Thyroid gland (tissue), 4 donors: Measurements from ENCODE around the gene ESYT3. TPM values are rescaled to one million over a fixed set of nuclear protein-coding genes. Genes with fewer than 3 reads are reported as not detected.
"Not testable (repeated sequence)": the region's sequence is repeated elsewhere in the genome, so short reads cannot be mapped to it uniquely, and the experiment has no call there.

ENCODE experiments used
- DNase-seq, 2 donors: peaks; one replicate each; pipeline ENCODE4 v3.0.0-alpha.2; 2019
- H3K27ac ChIP-seq, 3 donors: fragments of 200-600 bp; sonication (generic); 1 replicate in 2 of 3; 2 replicates in 1 of 3; pipeline ENCODE4 v1.5.1; 2016 to 2019; ENCODE audit warnings: mild to moderate bottlenecking in 1 of 3, moderate library complexity in 1 of 3
- H3K27me3 ChIP-seq: fragments of 200-600 bp; sonication (generic); one replicate; pipeline ENCODE4 v1.5.1; 2019
- H3K36me3 ChIP-seq, 2 donors: fragments of 200-600 bp; sonication (generic); one replicate each; pipeline ENCODE4 v1.5.1; 2016 to 2019
- H3K4me1 ChIP-seq, 2 donors: fragments of 200-600 bp; sonication (generic); one replicate each; pipeline ENCODE4 v1.5.1; 2017 to 2019
- H3K4me3 ChIP-seq, 3 donors: fragments of 200-600 bp; sonication (generic); replicated peaks in 1 of 3; 1 replicate in 2 of 3; 2 replicates in 1 of 3; pipeline ENCODE4 v1.5.1; 2016; ENCODE audit warnings: mild to moderate bottlenecking in 1 of 3
- H3K9me3 ChIP-seq: fragments of 200-600 bp; sonication (generic); one replicate; pipeline ENCODE4 v1.5.1; 2017
- CTCF ChIP-seq, 6 experiments: fragments of 200-600 bp in 3 of 6; fragments of 450-650 bp in 3 of 6; sonication (generic) in 3 of 6; IDR thresholded peaks; one replicate each; pipeline ENCODE4 v1.5.1; 2016 to 2019; ENCODE audit warnings: antibody characterized with exemption in 6 of 6, mild to moderate bottlenecking in 2 of 6, inconsistent platforms in 1 of 6, moderate library complexity in 1 of 6
- POLR2A ChIP-seq, 2 donors: fragments of 450-650 bp; IDR thresholded peaks; one replicate each; pipeline ENCODE4 v1.6.1; 2017; ENCODE audit warnings: antibody characterized with exemption in 2 of 2, mild to moderate bottlenecking in 2 of 2, moderate library complexity in 1 of 2
- WGBS, 2 donors: methylation state at CpG; one replicate each; pipeline ENCODE4 v1.1.5; 2017; 5-methylcytosine and 5-hydroxymethylcytosine counted together
- intact Hi-C: fragments of 100-400 bp; cut with DNase I; formaldehyde crosslinking; loops from one replicate; pipeline ENCODE4 v1.15.1; 2023
- total RNA-seq, 4 donors: library from RNA; depleted of rRNA; stranded (reverse); fragments of >200 nt; gene quantifications; one replicate each; pipeline ENCODE4 v1.2.3, GENCODE V29; 2016

Gene ESYT3
- total RNA-seq, 4 donors from 2014 or later: 19.9 to 82.8 (median 22.7) TPM

- H3K36me3 ChIP-seq: peaks cover 0 to 3% of the 10 kb centered on the region in 2 donors
- no peaks in the 10 kb centered on the region for H3K27me3 ChIP-seq
- intact Hi-C loops: no loop called here
- TF ChIP-seq POLR2A (IDR thresholded peaks at IDR 0.05) (no peak), CTCF (IDR thresholded peaks at IDR 0.05) (no peak)
- DNase-seq: no peak
- no peaks in the 10 kb centered on the region for H3K4me1 ChIP-seq
- no peak overlapping the region for H3K27ac ChIP-seq
- H3K9me3 ChIP-seq: no peaks in the 10 kb centered on the region
- WGBS, 2 donors: 91 to 92% methylated on average over 4 of the region's 4 CpGs
- H3K4me3 ChIP-seq: no peak overlapping the region
These were observed 58.7 kb downstream of the ESYT3 start for GRCh38 chr3:138492980-138493675.

GRCh38 chr3:138493804-138494606, 59.6 kb downstream of the ESYT3 start:
- H3K36me3 ChIP-seq: peaks cover 0 to 3% of the 10 kb centered on the region in 2 donors
- 62 to 72% methylated on average over 3 of the region's 3 CpGs for WGBS, 2 donors
- no peaks in the 10 kb centered on the region for H3K27me3 ChIP-seq
- intact Hi-C loops: no loop called here
- H3K4me3 ChIP-seq: no peak overlapping the region
- no peak overlapping the region for H3K27ac ChIP-seq
- TF ChIP-seq CTCF (IDR thresholded peaks at IDR 0.05) (no peak), POLR2A (IDR thresholded peaks at IDR 0.05) (no peak)
- no peaks in the 10 kb centered on the region for H3K4me1 ChIP-seq
- no peaks in the 10 kb centered on the region for H3K9me3 ChIP-seq
- no peak for DNase-seq

- Histone ChIP-seq H3K27ac (no peak overlapping the region), H3K9me3 (no peaks in the 10 kb centered on the region), H3K4me3 (no peak overlapping the region), H3K4me1 (no peaks in the 10 kb centered on the region), H3K27me3 (no peaks in the 10 kb centered on the region), H3K36me3 (peaks cover 0 to 5% of the 10 kb centered on the region in 2 donors)
- no peak for DNase-seq
- TF ChIP-seq POLR2A (IDR thresholded peaks at IDR 0.05): no peak
- TF ChIP-seq CTCF (IDR thresholded peaks at IDR 0.05): no peak
- intact Hi-C loops: no loop called here
These were observed 60.2 kb downstream of the ESYT3 start for GRCh38 chr3:138494607-138494929.

- 90 to 98% methylated on average over 3 of the region's 3 CpGs for WGBS, 2 donors
- H3K4me1 ChIP-seq, intact Hi-C loops, H3K4me3 ChIP-seq, H3K27ac ChIP-seq, DNase-seq, H3K9me3 ChIP-seq, H3K27me3 ChIP-seq: not testable (repeated sequence)
- peaks cover 0 to 11% of the 10 kb centered on the region in 2 donors for H3K36me3 ChIP-seq
These were observed 61.2 kb downstream of the ESYT3 start for GRCh38 chr3:138495638-138496037.

- Histone ChIP-seq H3K9me3 (no peaks in the 10 kb centered on the region), H3K27ac (no peak overlapping the region), H3K36me3 (peaks cover 0 to 11% of the 10 kb centered on the region in 2 donors), H3K4me1 (no peaks in the 10 kb centered on the region), H3K27me3 (no peaks in the 10 kb centered on the region), H3K4me3 (no peak overlapping the region)
- DNase-seq: no peak
- 94 to 98% methylated on average over 2 of the region's 2 CpGs for WGBS, 2 donors
- TF ChIP-seq CTCF (IDR thresholded peaks at IDR 0.05) (no peak), POLR2A (IDR thresholded peaks at IDR 0.05) (no peak)
- intact Hi-C loops: no loop called here
These were observed 62.0 kb downstream of the ESYT3 start for GRCh38 chr3:138496436-138496835.
